ENCODE data around the gene SH3TC1. TPM values are rescaled to one million over a fixed set of nuclear protein-coding genes. Genes with fewer than 3 reads are reported as not detected.

SH3TC1 gene
- total and polyA plus RNA-seq, 12 donors: 1.5 to 58.7 (median 22.0) TPM

GRCh38 chr4:8199594-8200301 lies 658 bp downstream of the SH3TC1 start:
- TF ChIP-seq CTCF (IDR thresholded peaks at IDR 0.05) (no peak), POLR2A (IDR thresholded peaks at IDR 0.05) (no peak)
- no peaks in the 10 kb centered on the region for H3K27me3 ChIP-seq
- H3K36me3 ChIP-seq (replicated peaks in 1 of 2): no peaks in the 10 kb centered on the region
- peak overlapping the region; percentile 47 to 96 (median 72) for H3K27ac ChIP-seq
- H3K4me3 ChIP-seq: peak overlapping the region in 2 of 4 donors; percentile 7 to 49
- H3K4me1 ChIP-seq (replicated peaks in 1 of 2): peaks cover 0 to 33% of the 10 kb centered on the region in 2 donors
- H3K9me3 ChIP-seq (replicated peaks in 1 of 3): no peaks in the 10 kb centered on the region
- WGBS, 4 donors: 56 to 67% (median 62%) methylated on average over 8 to 26 of the region's 26 CpGs
- DNase-seq: no peak
- intact Hi-C loops (cut with DNase I): no loop called here

- H3K4me1 ChIP-seq (replicated peaks in 1 of 2): peaks cover 0 to 32% of the 10 kb centered on the region in 2 donors
- intact Hi-C loops (cut with DNase I): no loop called here
- DNase-seq: peak in 5 of 7 donors; percentile 59 to 76 (median 66)
Observed at GRCh38 chr4:8200302-8200975, 1.3 kb downstream of the SH3TC1 start.

GRCh38 chr4:8201321-8201781 lies 2.3 kb downstream of the SH3TC1 start:
- Histone ChIP-seq H3K36me3 (replicated peaks in 1 of 2) (no peaks in the 10 kb centered on the region), H3K27ac (peak overlapping the region in 2 of 5 donors; percentile 87 to 96), H3K9me3 (replicated peaks in 1 of 3) (no peaks in the 10 kb centered on the region), H3K4me3 (peak overlapping the region in 1 of 4 donors; percentile 49), H3K4me1 (replicated peaks in 1 of 2) (peaks cover 0 to 27% of the 10 kb centered on the region in 2 donors), H3K27me3 (no peaks in the 10 kb centered on the region)
- intact Hi-C loops (cut with DNase I): no loop called here
- DNase-seq: no peak
- no peak for TF ChIP-seq CTCF (IDR thresholded peaks at IDR 0.05)
- TF ChIP-seq POLR2A (IDR thresholded peaks at IDR 0.05): no peak
- WGBS, 4 donors: 61 to 83% (median 66%) methylated on average over 4 to 9 of the region's 9 CpGs

More at GRCh38 chr4:8200302-8200975, 1.3 kb downstream of the SH3TC1 start:
- H3K4me3 ChIP-seq: peak overlapping the region in 2 of 4 donors; percentile 7 to 49
- no peaks in the 10 kb centered on the region for H3K9me3 ChIP-seq (replicated peaks in 1 of 3)
- no peaks in the 10 kb centered on the region for H3K27me3 ChIP-seq
- no peak for TF ChIP-seq CTCF (IDR thresholded peaks at IDR 0.05)
- peak in 1 of 2 donors; percentile 18 for TF ChIP-seq POLR2A (IDR thresholded peaks at IDR 0.05)
- H3K36me3 ChIP-seq (replicated peaks in 1 of 2): no peaks in the 10 kb centered on the region
- WGBS, 4 donors: 49 to 60% (median 53%) methylated on average over 5 to 30 of the region's 30 CpGs
- H3K27ac ChIP-seq: peak overlapping the region; percentile 47 to 96 (median 72)

Data from adrenal gland (tissue), 12 donors.